B cell (primary cell): ENCODE measurements around the gene PSME3. TPM values are rescaled to one million over a fixed set of nuclear protein-coding genes. Genes with fewer than 3 reads are reported as not detected.

Experiments used
- ATAC-seq: fragments of 200-7000 bp; cut with Tn5 transposase; one replicate; pipeline ENCODE4 v1.10.0; 2021; ENCODE audit warnings: low read depth, mild to moderate bottlenecking, moderate number of reproducible peaks, moderate library complexity
- CTCF ChIA-PET: fragments of 350-600 bp; sonication (Branson Sonifier 250); formaldehyde crosslinking; loops from one replicate; lab custom pipeline; 2021; ENCODE audit warnings: antibody characterized with exemption, inconsistent platforms; lab: Charles Lee
- POLR2A ChIA-PET: fragments of 350-600 bp; sonication (Branson Sonifier 250); formaldehyde crosslinking; loops from one replicate; lab custom pipeline; 2021; ENCODE audit warnings: antibody characterized with exemption; lab: Charles Lee
- DNase-seq: peaks from one replicate; pipeline ENCODE4 v3.0.0; 2013
- H2AFZ ChIP-seq: 2 replicates; pipeline ENCODE4 v1.6.1; 2012; ENCODE audit warnings: mild to moderate bottlenecking, low read depth, low read length; ENCODE audit not compliant: insufficient read depth, poor library complexity, severe bottlenecking
- H3K27ac ChIP-seq, 2 donors: 1 replicate in 1 of 2; 2 replicates in 1 of 2; pipeline ENCODE4 v1.5.1; 2012 to 2013; ENCODE audit warnings: low read length in 2 of 2, mild to moderate bottlenecking in 2 of 2, moderate library complexity in 1 of 2
- H3K27me3 ChIP-seq, 4 experiments: fragments of 200-600 bp in 1 of 4; sonication (generic) in 1 of 4; replicated peaks in 1 of 4; 1 replicate in 2 of 4; 2 replicates in 2 of 4; pipeline versions ENCODE4 v1.6.1 to v1.7.0; 2013 to 2016; ENCODE audit warnings: low read length in 3 of 4, mild to moderate bottlenecking in 2 of 4, mixed read lengths in 1 of 4, moderate library complexity in 1 of 4; ENCODE audit not compliant: insufficient read depth in 4 of 4, control insufficient read depth in 3 of 4; ENCODE audit errors: control extremely low read depth in 1 of 4
- H3K36me3 ChIP-seq, 2 experiments: replicated peaks in 1 of 2; 1 replicate in 1 of 2; 2 replicates in 1 of 2; pipeline versions ENCODE4 v1.6.1 to v1.7.1; 2013; ENCODE audit warnings: low read length in 1 of 2; ENCODE audit not compliant: insufficient read depth in 2 of 2, control insufficient read depth in 1 of 2; ENCODE audit errors: control extremely low read depth in 1 of 2, extremely low read depth in 1 of 2
- H3K4me1 ChIP-seq, 2 donors: fragments of 200-600 bp in 1 of 2; sonication (generic) in 1 of 2; 1 replicate in 1 of 2; 2 replicates in 1 of 2; pipeline versions ENCODE4 v1.5.1 to v1.6.1; 2013 to 2017; ENCODE audit warnings: low read length in 2 of 2; ENCODE audit not compliant: control insufficient read depth in 2 of 2, insufficient read depth in 2 of 2
- H3K4me2 ChIP-seq: replicated peaks from 2 replicates; pipeline ENCODE3; 2012; ENCODE audit warnings: mild to moderate bottlenecking, low read depth, low read length; ENCODE audit not compliant: poor library complexity, severe bottlenecking
- H3K4me3 ChIP-seq, 5 experiments: fragments of 200-600 bp in 1 of 5; sonication (generic) in 1 of 5; 1 replicate in 3 of 5; 2 replicates in 2 of 5; pipeline versions ENCODE4 v1.5.1 to v1.7.0; 2011 to 2016; ENCODE audit warnings: low read length in 4 of 5, mild to moderate bottlenecking in 4 of 5, low read depth in 2 of 5, control low read depth in 1 of 5, moderate library complexity in 1 of 5; ENCODE audit not compliant: insufficient read depth in 1 of 5; ENCODE audit errors: control extremely low read depth in 1 of 5, extremely low read depth in 1 of 5
- H3K79me2 ChIP-seq: fragments of 200-600 bp; sonication (generic); one replicate; pipeline ENCODE4 v1.6.0; 2016; ENCODE audit warnings: low read length; ENCODE audit not compliant: control insufficient read depth, insufficient read depth
- H3K9ac ChIP-seq: fragments of 200-600 bp; sonication (generic); 2 replicates; pipeline ENCODE4 v1.6.1; 2017; ENCODE audit warnings: mild to moderate bottlenecking, low read length, moderate library complexity
- H3K9me3 ChIP-seq, 3 donors: one replicate each; pipeline versions ENCODE4 v1.6.1 to v1.7.1; 2013; ENCODE audit warnings: low read length in 2 of 3; ENCODE audit not compliant: control insufficient read depth in 2 of 3, insufficient read depth in 1 of 3; ENCODE audit errors: control extremely low read depth in 1 of 3
- H4K20me1 ChIP-seq: 2 replicates; pipeline ENCODE4 v1.6.0; 2012; ENCODE audit warnings: mild to moderate bottlenecking, low read length; ENCODE audit not compliant: insufficient read depth, control insufficient read depth, poor library complexity, severe bottlenecking
- H3K27ac Mint-ChIP-seq: one replicate; pipeline ENCODE4 v1.8.0; 2021; ENCODE audit warnings: mixed read lengths
- H3K27me3 Mint-ChIP-seq: one replicate; pipeline ENCODE4 v1.8.0; 2021; ENCODE audit warnings: mixed read lengths
- H3K4me1 Mint-ChIP-seq: one replicate; pipeline ENCODE4 v1.8.0; 2021; ENCODE audit warnings: mixed read lengths
- H3K4me3 Mint-ChIP-seq: one replicate; pipeline ENCODE4 v1.8.0; 2021; ENCODE audit warnings: mixed read lengths
- H3K9me3 Mint-ChIP-seq: one replicate; pipeline ENCODE4 v1.8.0; 2022; ENCODE audit warnings: mixed read lengths; ENCODE audit not compliant: insufficient read depth
- CTCF ChIP-seq: fragments of 200-600 bp; IDR thresholded peaks from one replicate; pipeline ENCODE4 v1.8.0; 2022; ENCODE audit warnings: antibody characterized with exemption, mild to moderate bottlenecking
- EZH2 ChIP-seq: IDR thresholded peaks from 2 replicates; pipeline ENCODE4 v1.6.1; 2012; ENCODE audit warnings: borderline replicate concordance, low read depth, mild to moderate bottlenecking, moderate library complexity, low read length; ENCODE audit not compliant: insufficient read depth, poor library complexity, severe bottlenecking
- WGBS: methylation state at CpG from one replicate; pipeline ENCODE4 v1.1.5; 2013; ENCODE audit warnings: missing lambda C conversion rate; ENCODE audit not compliant: insufficient coverage; 5-methylcytosine and 5-hydroxymethylcytosine counted together
- intact Hi-C: fragments of 100-400 bp; cut with micrococcal nuclease; formaldehyde crosslinking; loops from one replicate; pipeline ENCODE4 v1.10.0; 2022
- polyA plus RNA-seq: library from polyadenylated mRNA; depleted of rRNA; stranded (reverse); fragments of >200 nt; gene quantifications from 2 replicates; pipeline ENCODE4 v1.2.3, GENCODE V29; 2012
- total RNA-seq, 2 donors: library from RNA; stranded (reverse); fragments of 120-200 nt in 1 of 2; gene quantifications; 1 replicate in 1 of 2; 2 replicates in 1 of 2; pipeline versions ENCODE4 v1.2.3 to v1.2.4, GENCODE V29; 2013 to 2022

The PSME3 gene
- total and polyA plus RNA-seq, 2 donors (not counting 1 experiment from before 2014, with no cell fraction given), result 43.4 to 76.2 TPM

GRCh38 chr17:42833767-42834422, 698 bp downstream of the PSME3 start:
- ATAC-seq, result no peak
- intact Hi-C loops, result loop anchor here (1.0 kb wide), 3 partner anchors 10 to 164 kb away; partner anchors contain the start of genes BECN1, PTGES3L, RPL27 and RUNDC1

More at GRCh38 chr17:42833767-42834422, 698 bp downstream of the PSME3 start:
- Histone ChIP-seq H3K36me3 (peaks cover 10 to 36% of the 10 kb centered on the region in 2 experiments), H3K9me3 (no peaks in the 10 kb centered on the region), H3K27ac (peak overlapping the region; percentile 84 to 94), H3K4me3 (peak overlapping the region; percentile 88 to 99 (median 92)), H3K9ac (peak overlapping the region; percentile 93), H4K20me1 (no peaks in the 10 kb centered on the region), H3K4me2 (peak overlapping the region; percentile 91), H3K4me1 (peaks cover 12 to 20% of the 10 kb centered on the region in 2 donors), H3K79me2 (peaks cover 46% of the 10 kb centered on the region), H3K27me3 (no peaks in the 10 kb centered on the region), H2AFZ (peak overlapping the region; percentile 98)
- 1% methylated on average over 14 of the region's 18 CpGs for WGBS
- Mint-ChIP-seq H3K4me3 (peak overlapping the region; percentile 98), H3K4me1 (peaks cover 24% of the 10 kb centered on the region), H3K9me3 (no peaks in the 10 kb centered on the region), H3K27ac (peak overlapping the region; percentile 98), H3K27me3 (no peaks in the 10 kb centered on the region)
- ChIA-PET POLR2A (interaction anchor here (0.5 to 1.8 kb wide), 6 partner anchors 10 to 566 kb away, joined by 3 to 16 read pairs (median 3); partner anchors contain the start of genes AOC2 and BECN1), CTCF (interaction anchor here (0.7 to 2.4 kb wide), 7 partner anchors 9 to 255 kb away, joined by 3 to 28 read pairs (median 6); partner anchors contain the start of genes AOC2, BECN1 and RPL27)
- TF ChIP-seq CTCF (no peak), EZH2 (no peak)
- no peak for DNase-seq
